ENCODE measurements around the gene GLIS1. TPM values are rescaled to one million over a fixed set of nuclear protein-coding genes. Genes with fewer than 3 reads are reported as not detected.

Gene GLIS1
- polyA plus RNA-seq, 1 donor from 2014 or later: not detected

DNA sequence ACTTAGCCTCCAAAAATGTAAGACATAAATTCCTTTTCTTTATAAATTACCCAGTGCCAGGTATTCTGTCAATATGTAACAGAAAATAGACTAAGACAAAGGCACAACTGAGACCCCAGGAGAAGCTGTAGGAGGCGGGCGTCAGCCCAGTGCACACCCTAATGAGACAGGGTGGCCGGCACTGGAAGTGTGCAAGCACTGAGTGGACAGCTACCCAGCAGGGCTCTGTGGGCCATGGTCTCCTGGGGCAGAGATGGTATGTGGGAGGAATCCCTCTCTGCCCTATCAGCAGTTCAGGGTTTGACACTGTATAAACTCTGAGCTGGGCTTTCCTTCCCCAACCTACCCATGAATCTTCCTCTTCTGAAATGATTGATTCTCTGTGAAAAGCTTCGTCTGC, 139.5 kb downstream of the GLIS1 start:
- H4K20me1 ChIP-seq (ENCODE audit: insufficient read depth): no peaks in the 10 kb centered on the region
- no peaks in the 10 kb centered on the region for H3K79me2 ChIP-seq (replicated peaks; ENCODE audit: insufficient read depth, low read length)
- H3K27ac ChIP-seq (ENCODE audit: low read length): no peak overlapping the region
- H3K4me2 ChIP-seq (ENCODE audit: low read length): no peak overlapping the region
- no peak overlapping the region for H3K4me3 ChIP-seq (ENCODE audit: low read length)
- TF ChIP-seq MXI1 (conservative IDR thresholded peaks at IDR 0.05; ENCODE audit: poor library complexity, severe bottlenecking) (no peak), RAD21 (conservative IDR thresholded peaks at IDR 0.05) (no peak)
- H3K9me2 ChIP-seq (ENCODE audit: insufficient read depth, low read length): no peaks in the 10 kb centered on the region
- H3K9ac ChIP-seq (ENCODE audit: low read length): no peak overlapping the region
- no peaks in the 10 kb centered on the region for H3F3A ChIP-seq (ENCODE audit: insufficient read depth, low read length, poor library complexity, severe bottlenecking)
- H3K9me3 ChIP-seq (ENCODE audit: low read length): no peaks in the 10 kb centered on the region
- H2AFZ ChIP-seq (ENCODE audit: low read depth, low read length): no peak overlapping the region
- no peaks in the 10 kb centered on the region for H3K27me3 ChIP-seq (ENCODE audit: insufficient read depth, low read depth, low read length)
- no peaks in the 10 kb centered on the region for H3K36me3 ChIP-seq (ENCODE audit: insufficient read depth, low read length)

DNA sequence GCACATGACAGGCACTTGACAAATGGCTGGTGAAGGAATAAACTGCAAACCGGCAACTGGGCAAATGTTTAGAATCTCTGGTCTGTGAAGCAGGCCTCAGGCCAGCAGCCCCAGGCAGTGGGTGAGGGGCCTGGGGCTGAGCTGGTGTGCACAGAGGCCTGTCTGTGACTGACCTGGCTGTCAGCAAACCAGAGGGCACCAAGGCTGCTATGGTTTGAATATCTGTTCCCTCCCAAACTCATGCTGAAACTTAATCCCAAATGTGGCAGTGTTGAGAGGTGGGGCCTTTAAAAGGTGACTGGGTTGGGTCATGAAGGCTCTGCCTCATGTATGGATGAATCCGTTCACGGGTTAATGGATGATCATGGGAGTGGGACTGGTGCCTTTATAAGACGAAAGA, 140.0 kb downstream of the GLIS1 start:
- no peaks in the 10 kb centered on the region for H3K9me2 ChIP-seq (ENCODE audit: insufficient read depth, low read length)
- H3K9ac ChIP-seq (ENCODE audit: low read length): no peak overlapping the region
- no peaks in the 10 kb centered on the region for H3K36me3 ChIP-seq (ENCODE audit: insufficient read depth, low read length)
- no peak overlapping the region for H3K27ac ChIP-seq (ENCODE audit: low read length)
- no peaks in the 10 kb centered on the region for H4K20me1 ChIP-seq (ENCODE audit: insufficient read depth)
- no peaks in the 10 kb centered on the region for H3K79me2 ChIP-seq (replicated peaks; ENCODE audit: insufficient read depth, low read length)
- no peaks in the 10 kb centered on the region for H3K9me3 ChIP-seq (ENCODE audit: low read length)
- TF ChIP-seq, protein P1, sequence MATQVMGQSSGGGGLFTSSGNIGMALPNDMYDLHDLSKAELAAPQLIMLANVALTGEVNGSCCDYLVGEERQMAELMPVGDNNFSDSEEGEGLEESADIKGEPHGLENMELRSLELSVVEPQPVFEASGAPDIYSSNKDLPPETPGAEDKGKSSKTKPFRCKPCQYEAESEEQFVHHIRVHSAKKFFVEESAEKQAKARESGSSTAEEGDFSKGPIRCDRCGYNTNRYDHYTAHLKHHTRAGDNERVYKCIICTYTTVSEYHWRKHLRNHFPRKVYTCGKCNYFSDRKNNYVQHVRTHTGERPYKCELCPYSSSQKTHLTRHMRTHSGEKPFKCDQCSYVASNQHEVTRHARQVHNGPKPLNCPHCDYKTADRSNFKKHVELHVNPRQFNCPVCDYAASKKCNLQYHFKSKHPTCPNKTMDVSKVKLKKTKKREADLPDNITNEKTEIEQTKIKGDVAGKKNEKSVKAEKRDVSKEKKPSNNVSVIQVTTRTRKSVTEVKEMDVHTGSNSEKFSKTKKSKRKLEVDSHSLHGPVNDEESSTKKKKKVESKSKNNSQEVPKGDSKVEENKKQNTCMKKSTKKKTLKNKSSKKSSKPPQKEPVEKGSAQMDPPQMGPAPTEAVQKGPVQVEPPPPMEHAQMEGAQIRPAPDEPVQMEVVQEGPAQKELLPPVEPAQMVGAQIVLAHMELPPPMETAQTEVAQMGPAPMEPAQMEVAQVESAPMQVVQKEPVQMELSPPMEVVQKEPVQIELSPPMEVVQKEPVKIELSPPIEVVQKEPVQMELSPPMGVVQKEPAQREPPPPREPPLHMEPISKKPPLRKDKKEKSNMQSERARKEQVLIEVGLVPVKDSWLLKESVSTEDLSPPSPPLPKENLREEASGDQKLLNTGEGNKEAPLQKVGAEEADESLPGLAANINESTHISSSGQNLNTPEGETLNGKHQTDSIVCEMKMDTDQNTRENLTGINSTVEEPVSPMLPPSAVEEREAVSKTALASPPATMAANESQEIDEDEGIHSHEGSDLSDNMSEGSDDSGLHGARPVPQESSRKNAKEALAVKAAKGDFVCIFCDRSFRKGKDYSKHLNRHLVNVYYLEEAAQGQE (IDR thresholded peaks at IDR 0.05; ENCODE audit: borderline replicate concordance): no peak
- TF ChIP-seq POLR2AphosphoS5 (IDR thresholded peaks at IDR 0.05) (no peak), EZH2 (IDR thresholded peaks at IDR 0.05; ENCODE audit: borderline replicate concordance, insufficient read depth, low read length, poor library complexity, severe bottlenecking) (no peak), EP300 (conservative IDR thresholded peaks at IDR 0.05; ENCODE audit: poor library complexity, severe bottlenecking) (no peak), MXI1 (conservative IDR thresholded peaks at IDR 0.05; ENCODE audit: poor library complexity, severe bottlenecking) (no peak), RAD21 (conservative IDR thresholded peaks at IDR 0.05) (no peak), SMC3 (conservative IDR thresholded peaks at IDR 0.05; ENCODE audit: poor library complexity) (no peak), TAF1 (IDR thresholded peaks at IDR 0.05; ENCODE audit: low read depth) (no peak)
- TF ChIP-seq, protein P2, sequence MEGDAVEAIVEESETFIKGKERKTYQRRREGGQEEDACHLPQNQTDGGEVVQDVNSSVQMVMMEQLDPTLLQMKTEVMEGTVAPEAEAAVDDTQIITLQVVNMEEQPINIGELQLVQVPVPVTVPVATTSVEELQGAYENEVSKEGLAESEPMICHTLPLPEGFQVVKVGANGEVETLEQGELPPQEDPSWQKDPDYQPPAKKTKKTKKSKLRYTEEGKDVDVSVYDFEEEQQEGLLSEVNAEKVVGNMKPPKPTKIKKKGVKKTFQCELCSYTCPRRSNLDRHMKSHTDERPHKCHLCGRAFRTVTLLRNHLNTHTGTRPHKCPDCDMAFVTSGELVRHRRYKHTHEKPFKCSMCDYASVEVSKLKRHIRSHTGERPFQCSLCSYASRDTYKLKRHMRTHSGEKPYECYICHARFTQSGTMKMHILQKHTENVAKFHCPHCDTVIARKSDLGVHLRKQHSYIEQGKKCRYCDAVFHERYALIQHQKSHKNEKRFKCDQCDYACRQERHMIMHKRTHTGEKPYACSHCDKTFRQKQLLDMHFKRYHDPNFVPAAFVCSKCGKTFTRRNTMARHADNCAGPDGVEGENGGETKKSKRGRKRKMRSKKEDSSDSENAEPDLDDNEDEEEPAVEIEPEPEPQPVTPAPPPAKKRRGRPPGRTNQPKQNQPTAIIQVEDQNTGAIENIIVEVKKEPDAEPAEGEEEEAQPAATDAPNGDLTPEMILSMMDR (IDR thresholded peaks at IDR 0.05; ENCODE audit: poor library complexity, severe bottlenecking): no peak
- no peak overlapping the region for H2AFZ ChIP-seq (ENCODE audit: low read depth, low read length)
- H3K4me2 ChIP-seq (ENCODE audit: low read length): no peak overlapping the region
- no peaks in the 10 kb centered on the region for H3F3A ChIP-seq (ENCODE audit: insufficient read depth, low read length, poor library complexity, severe bottlenecking)
- no peak overlapping the region for H3K4me3 ChIP-seq (ENCODE audit: low read length)
- H3K27me3 ChIP-seq (ENCODE audit: insufficient read depth, low read depth, low read length): no peaks in the 10 kb centered on the region

DNA sequence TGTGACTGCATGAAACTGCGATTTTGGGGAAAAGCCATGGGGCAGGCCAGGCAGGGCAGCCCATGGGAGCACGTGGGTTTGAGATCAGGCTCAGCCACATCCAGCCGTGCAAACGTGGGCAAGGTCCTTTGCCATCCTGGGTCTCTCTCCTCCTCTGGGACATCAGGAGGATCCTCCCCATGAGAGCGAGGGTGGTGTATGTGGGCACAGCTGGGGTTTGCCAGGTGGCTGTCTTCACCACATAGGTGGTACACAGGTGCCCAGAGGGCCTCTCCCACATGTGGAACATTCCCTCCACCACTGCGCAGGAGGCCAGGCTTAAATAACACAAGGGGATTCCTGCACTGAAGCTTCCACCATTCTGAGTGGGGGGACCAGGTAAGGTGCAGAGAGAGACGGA, 143.1 kb downstream of the GLIS1 start:
- Histone ChIP-seq H3F3A (ENCODE audit: insufficient read depth, low read length, poor library complexity, severe bottlenecking) (no peaks in the 10 kb centered on the region), H3K4me3 (ENCODE audit: low read length) (no peak overlapping the region), H3K79me2 (replicated peaks; ENCODE audit: insufficient read depth, low read length) (no peaks in the 10 kb centered on the region), H3K36me3 (ENCODE audit: insufficient read depth, low read length) (no peaks in the 10 kb centered on the region), H3K4me2 (ENCODE audit: low read length) (no peak overlapping the region), H3K9me2 (ENCODE audit: insufficient read depth, low read length) (no peaks in the 10 kb centered on the region), H3K9me3 (ENCODE audit: low read length) (no peaks in the 10 kb centered on the region), H3K9ac (ENCODE audit: low read length) (no peak overlapping the region), H3K27me3 (ENCODE audit: insufficient read depth, low read depth, low read length) (no peaks in the 10 kb centered on the region), H4K20me1 (ENCODE audit: insufficient read depth) (no peaks in the 10 kb centered on the region), H3K27ac (ENCODE audit: low read length) (no peak overlapping the region), H2AFZ (ENCODE audit: low read depth, low read length) (no peak overlapping the region)
- no peak for TF ChIP-seq EZH2 (IDR thresholded peaks at IDR 0.05; ENCODE audit: borderline replicate concordance, insufficient read depth, low read length, poor library complexity, severe bottlenecking)
- TF ChIP-seq EP300 (conservative IDR thresholded peaks at IDR 0.05; ENCODE audit: poor library complexity, severe bottlenecking): no peak
- no peak for TF ChIP-seq RAD21 (conservative IDR thresholded peaks at IDR 0.05)
- TF ChIP-seq MXI1 (conservative IDR thresholded peaks at IDR 0.05; ENCODE audit: poor library complexity, severe bottlenecking): no peak
- TF ChIP-seq TAF1 (IDR thresholded peaks at IDR 0.05; ENCODE audit: low read depth): no peak
- TF ChIP-seq SMC3 (conservative IDR thresholded peaks at IDR 0.05; ENCODE audit: poor library complexity): no peak
- TF ChIP-seq POLR2AphosphoS5 (IDR thresholded peaks at IDR 0.05): no peak
- TF ChIP-seq, protein P2 (IDR thresholded peaks at IDR 0.05; ENCODE audit: poor library complexity, severe bottlenecking): no peak
- TF ChIP-seq, protein P1 (IDR thresholded peaks at IDR 0.05; ENCODE audit: borderline replicate concordance): no peak

Measured in neural cell (in vitro differentiated cells).